NCI-H2107 treated with DMSO at 0.1 percent for 48 hours (cell line): ENCODE measurements around the gene PEX14.

Experiments
- DNase-seq: peaks from one replicate; lab custom pipeline; 2025; ENCODE audit not compliant: unreplicated experiment; lab: John Stamatoyannopoulos, UW

Gene PEX14

DNA sequence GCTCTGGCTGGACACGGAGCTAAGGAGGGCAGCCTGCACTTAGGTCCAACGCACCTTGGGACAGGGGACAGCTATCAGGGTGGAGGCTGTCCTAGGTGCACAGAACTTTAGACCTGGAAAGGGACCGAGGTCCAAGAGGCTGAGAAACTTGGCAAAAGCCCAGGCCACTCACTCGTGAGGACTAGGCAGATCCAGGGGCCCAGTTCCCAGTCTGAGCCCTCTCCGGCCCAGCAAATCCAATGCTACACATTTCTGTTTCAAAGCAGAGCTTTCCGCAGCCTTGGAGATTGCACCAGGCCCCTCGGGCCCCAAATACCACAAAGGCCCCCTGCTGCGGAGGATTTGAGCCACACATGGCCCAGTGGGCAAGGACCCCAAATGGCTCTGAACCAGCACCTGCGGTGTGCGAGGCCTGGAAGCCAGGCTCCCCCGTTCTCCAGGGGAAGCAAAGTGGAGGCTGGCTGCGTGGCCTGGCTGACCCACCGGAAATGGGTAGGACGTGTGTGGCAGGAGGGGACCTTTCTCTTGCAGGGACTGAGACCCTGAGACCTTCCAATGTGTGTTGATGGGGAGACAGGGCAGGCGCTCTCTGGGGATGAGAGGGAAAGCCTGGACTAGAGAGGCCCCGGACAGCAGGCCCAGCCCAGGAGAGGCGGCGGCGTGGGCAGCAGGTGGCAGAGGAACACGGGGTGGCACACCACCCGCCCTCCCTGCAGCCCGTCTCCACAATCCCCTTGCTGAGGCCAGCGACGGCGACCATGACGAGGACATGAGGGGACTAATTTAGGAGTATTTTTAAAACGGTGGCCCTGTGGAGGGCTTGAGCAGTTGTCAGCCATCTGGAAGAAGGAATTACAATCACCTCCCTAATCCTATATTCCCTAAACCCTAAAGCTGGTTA, 203.0 kb downstream of the PEX14 start:
- no peak for DNase-seq

DNA sequence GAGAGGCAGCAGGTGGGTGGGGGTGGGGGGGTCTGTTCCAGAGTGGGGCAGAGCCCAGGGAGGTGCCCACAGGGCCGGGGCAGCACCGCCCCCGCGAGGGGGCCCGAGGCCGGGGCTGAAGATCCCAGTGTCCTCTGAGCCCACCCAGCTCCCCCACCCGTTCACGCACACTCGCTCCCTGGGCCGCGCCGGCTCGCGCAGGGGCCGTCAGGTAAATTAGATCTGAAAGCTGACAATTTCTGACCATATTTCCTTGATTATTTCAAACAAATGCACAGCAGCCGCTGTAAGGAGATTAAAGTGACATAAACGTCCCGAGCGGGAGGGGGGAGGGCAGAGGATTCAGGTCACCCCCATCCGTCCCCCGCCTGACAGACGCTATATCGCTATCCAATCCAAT, 203.7 kb downstream of the PEX14 start:
- no peak for DNase-seq

DNA sequence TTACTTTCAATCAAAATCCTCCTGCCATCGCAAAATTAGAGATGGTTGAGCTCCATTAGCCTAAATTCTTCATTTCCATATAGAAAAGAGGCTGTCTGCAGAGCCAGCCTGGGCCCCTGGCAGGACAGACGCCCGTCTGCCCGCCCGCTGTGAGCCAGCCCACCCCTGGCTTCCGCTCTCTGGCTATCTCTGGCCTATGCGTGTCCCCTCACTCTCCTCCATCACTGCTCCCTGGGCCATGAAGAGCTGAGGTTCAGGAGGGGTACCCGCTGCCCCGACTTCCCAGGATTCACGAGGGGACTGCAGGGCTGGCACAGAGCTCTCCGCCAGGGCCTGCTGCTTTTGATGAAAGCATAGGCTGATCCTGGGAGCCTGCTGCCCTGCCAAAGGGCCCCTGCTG, 204.1 kb downstream of the PEX14 start:
- DNase-seq = no peak

DNA sequence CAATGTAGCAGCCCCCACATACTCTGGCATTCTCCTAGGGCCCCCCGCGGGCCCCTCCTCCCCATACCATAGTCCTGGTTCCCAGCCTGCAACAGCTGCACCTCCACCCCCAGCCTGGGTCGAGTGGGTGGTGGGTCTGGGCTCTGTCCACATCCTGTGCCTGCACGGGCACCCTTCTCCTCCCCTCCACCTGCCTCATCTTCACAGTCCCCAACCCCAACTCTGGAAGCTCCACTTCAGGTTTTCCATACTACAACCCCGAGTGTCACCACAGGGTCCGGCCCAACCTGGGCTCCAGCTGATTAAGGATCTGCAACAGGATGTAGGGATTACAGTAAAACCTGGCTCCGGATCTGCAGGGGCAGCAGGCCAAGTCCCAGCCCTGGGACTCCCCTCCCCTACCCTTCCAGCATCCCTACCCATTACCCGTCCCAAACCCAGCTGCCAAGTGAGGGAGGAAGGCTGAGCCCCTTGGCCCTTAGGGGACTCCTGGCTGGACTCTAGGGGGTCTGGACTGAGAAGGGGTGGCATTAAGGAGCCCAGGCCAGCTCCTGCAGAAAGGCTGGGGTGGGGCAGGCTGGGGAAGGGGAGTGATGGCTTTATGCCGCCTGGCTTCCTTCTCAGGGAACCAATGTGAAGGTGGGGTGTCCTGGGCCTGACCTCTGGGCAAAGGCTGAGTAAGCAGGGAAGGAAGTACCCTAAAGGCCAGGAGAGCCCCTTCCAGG, 204.9 kb downstream of the PEX14 start:
- DNase-seq = peak; percentile 43
